GM10847 (cell line): ENCODE results near the gene IZUMO1.

ENCODE experiments used
- POLR2A ChIP-seq: IDR thresholded peaks from 2 replicates; pipeline ENCODE4 v1.6.1; 2011; ENCODE audit not compliant: insufficient read length; ENCODE audit errors: extremely low read depth

IZUMO1 gene

GRCh38 chr19:48724796-48725753 is 21.6 kb downstream of the IZUMO1 start:
- TF ChIP-seq POLR2A = no peak

GRCh38 chr19:48722196-48722708 is 24.5 kb downstream of the IZUMO1 start:
- no peak for TF ChIP-seq POLR2A

- peak; percentile 46 for TF ChIP-seq POLR2A
Measured at GRCh38 chr19:48720613-48721296, 26.0 kb downstream of the IZUMO1 start.

- TF ChIP-seq POLR2A = no peak
Measured at GRCh38 chr19:48720251-48720612, 26.5 kb downstream of the IZUMO1 start.

GRCh38 chr19:48719263-48720171 is 27.2 kb downstream of the IZUMO1 start, which contains the start of gene MAMSTR:
TSS of gene MAMSTR (minus strand) at chr19:48719725. CDS start at chr19:48719031, 694 bp downstream.
- TF ChIP-seq POLR2A = no peak

- TF ChIP-seq POLR2A = no peak
Measured at GRCh38 chr19:48718711-48719231, 27.9 kb downstream of the IZUMO1 start.

- no peak for TF ChIP-seq POLR2A
Measured at GRCh38 chr19:48716562-48717291, 30.0 kb downstream of the IZUMO1 start.

GRCh38 chr19:48715681-48716171 is 31.0 kb downstream of the IZUMO1 start:
- no peak for TF ChIP-seq POLR2A

GRCh38 chr19:48714759-48715675 is 31.7 kb downstream of the IZUMO1 start:
- TF ChIP-seq POLR2A = no peak

- TF ChIP-seq POLR2A = peak; percentile 49
Measured at GRCh38 chr19:48713864-48714755, 32.6 kb downstream of the IZUMO1 start.

- no peak for TF ChIP-seq POLR2A
Measured at GRCh38 chr19:48713041-48713863, 33.5 kb downstream of the IZUMO1 start.

- no peak for TF ChIP-seq POLR2A
Measured at GRCh38 chr19:48711106-48711662, 35.5 kb downstream of the IZUMO1 start.
